Measurements from ENCODE around the gene CALCOCO1.

DNA sequence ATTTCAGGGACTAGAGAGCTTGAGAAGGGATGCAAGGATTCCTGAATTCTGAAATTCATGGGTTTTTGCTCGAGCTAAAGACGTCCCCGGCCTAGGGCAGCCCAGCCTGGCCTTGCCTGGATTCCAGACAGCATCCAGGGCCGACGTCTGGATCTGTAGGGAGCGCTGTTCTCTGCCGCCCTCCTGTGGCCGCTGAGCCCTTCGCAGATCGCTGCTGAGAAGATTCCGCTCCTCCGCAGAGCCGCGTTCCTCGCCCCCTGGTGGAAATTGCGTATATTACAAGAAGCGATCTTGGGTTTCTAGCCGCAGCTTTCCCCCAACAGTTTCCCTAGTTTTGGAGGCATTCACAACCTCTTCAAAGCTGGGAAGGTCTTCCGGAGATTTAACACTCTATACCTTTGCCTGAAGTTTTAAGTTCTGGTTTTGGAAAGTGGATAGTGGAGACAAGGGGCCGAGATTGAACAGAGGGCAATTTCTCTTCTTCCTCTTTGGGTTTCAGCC, 19.4 kb upstream of the CALCOCO1 start:
- no peak for TF ChIP-seq POLR2A (IDR thresholded peaks at IDR 0.05; ENCODE audit: low read length)
- no peak for TF ChIP-seq GATA1 (IDR thresholded peaks at IDR 0.05; ENCODE audit: low read depth, low read length)
